NT2/D1 (cell line): Measurements from ENCODE around the gene MEGF6.

Experiments used
- SUZ12 ChIP-seq: IDR thresholded peaks from 2 replicates; pipeline ENCODE4 v1.6.1; 2011; ENCODE audit not compliant: insufficient read length, insufficient read depth; ENCODE audit errors: extremely low read depth
- YY1 ChIP-seq: IDR thresholded peaks from 2 replicates; pipeline ENCODE4 v1.6.1; 2011; ENCODE audit not compliant: insufficient read length, insufficient read depth
- ZNF274 ChIP-seq: IDR thresholded peaks from 2 replicates; pipeline ENCODE4 v1.6.1; 2011; ENCODE audit warnings: mild to moderate bottlenecking, low read depth, low read length

- no peak for TF ChIP-seq ZNF274
- TF ChIP-seq SUZ12: no peak
- TF ChIP-seq YY1: no peak
Observed at GRCh38 chr1:3511306-3511705, 100.0 kb downstream of the MEGF6 start.
